ENCODE data around the gene CISD1.
A peak's percentile ranks its signal among the peaks of the same experiment; 100 is the strongest.

DNA sequence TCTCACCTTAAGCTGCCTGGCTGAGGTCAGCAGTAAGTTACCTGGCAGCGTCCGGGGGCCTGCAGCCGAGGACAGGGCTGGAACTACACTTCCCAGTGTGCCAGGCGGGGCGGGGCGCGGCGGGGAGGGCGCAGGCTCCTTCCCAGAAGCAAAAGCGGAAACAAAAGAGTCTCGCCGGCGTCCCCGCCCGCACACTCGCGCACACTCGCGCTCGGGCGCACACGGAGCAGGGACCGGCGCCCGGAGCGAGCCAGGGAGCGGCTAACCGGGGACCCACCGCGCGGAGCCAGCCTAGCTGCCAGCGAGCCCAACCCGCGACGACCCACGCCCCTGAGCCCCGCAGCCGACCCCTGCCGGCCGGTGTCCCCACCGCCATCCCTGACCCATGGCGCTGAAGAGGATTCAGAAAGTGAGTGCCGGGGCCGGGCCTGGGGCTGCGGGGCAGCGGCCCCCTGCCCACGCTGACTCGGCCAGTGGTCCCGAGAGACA lies 65.9 kb downstream of the CISD1 start, which contains the start of gene UBE2D1:
- TF ChIP-seq, protein P1, sequence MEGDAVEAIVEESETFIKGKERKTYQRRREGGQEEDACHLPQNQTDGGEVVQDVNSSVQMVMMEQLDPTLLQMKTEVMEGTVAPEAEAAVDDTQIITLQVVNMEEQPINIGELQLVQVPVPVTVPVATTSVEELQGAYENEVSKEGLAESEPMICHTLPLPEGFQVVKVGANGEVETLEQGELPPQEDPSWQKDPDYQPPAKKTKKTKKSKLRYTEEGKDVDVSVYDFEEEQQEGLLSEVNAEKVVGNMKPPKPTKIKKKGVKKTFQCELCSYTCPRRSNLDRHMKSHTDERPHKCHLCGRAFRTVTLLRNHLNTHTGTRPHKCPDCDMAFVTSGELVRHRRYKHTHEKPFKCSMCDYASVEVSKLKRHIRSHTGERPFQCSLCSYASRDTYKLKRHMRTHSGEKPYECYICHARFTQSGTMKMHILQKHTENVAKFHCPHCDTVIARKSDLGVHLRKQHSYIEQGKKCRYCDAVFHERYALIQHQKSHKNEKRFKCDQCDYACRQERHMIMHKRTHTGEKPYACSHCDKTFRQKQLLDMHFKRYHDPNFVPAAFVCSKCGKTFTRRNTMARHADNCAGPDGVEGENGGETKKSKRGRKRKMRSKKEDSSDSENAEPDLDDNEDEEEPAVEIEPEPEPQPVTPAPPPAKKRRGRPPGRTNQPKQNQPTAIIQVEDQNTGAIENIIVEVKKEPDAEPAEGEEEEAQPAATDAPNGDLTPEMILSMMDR (conservative IDR thresholded peaks at IDR 0.05; ENCODE audit: low read length): peak; percentile 42
- TF ChIP-seq EZH2phosphoT487 (IDR thresholded peaks at IDR 0.05; ENCODE audit: borderline replicate concordance, low read depth, low read length): no peak
